Measurements from ENCODE around the gene CNPY3. TPM values are rescaled to one million over a fixed set of nuclear protein-coding genes. Genes with fewer than 3 reads are reported as not detected.
"Not testable (repeated sequence)": the region's sequence is repeated elsewhere in the genome, so short reads cannot be mapped to it uniquely, and the experiment has no call there.

Gene CNPY3
- total RNA-seq (2014; rRNA removed), result 40.1 and 45.9 TPM in 2 replicates
- polyA plus RNA-seq (2012), result 39.2 TPM

- DNase-seq (ENCODE audit: low read depth), result peak; percentile 99
Observed at GRCh38 chr6:42928986-42929820, at the start of gene CNPY3. CNPY3 (plus strand) TSS chr6:42929480; CDS start chr6:42929571, 91 bp downstream.

- DNase-seq (ENCODE audit: low read depth), result not testable (repeated sequence)
Observed at GRCh38 chr6:42880240-42880817, 49.0 kb upstream of the CNPY3 start.

- DNase-seq (ENCODE audit: low read depth), result not testable (repeated sequence)
Observed at GRCh38 chr6:42880871-42881270, 48.4 kb upstream of the CNPY3 start.

GRCh38 chr6:42885702-42886101 is 43.6 kb upstream of the CNPY3 start:
- DNase-seq (ENCODE audit: low read depth), result no peak

GRCh38 chr6:42888201-42888600 is 41.1 kb upstream of the CNPY3 start:
- DNase-seq (ENCODE audit: low read depth), result not testable (repeated sequence)

- DNase-seq (ENCODE audit: low read depth), result no peak
Observed at GRCh38 chr6:42889815-42890214, 39.5 kb upstream of the CNPY3 start.

- peak; percentile 97 for DNase-seq (ENCODE audit: low read depth)
Observed at GRCh38 chr6:42890311-42891198, 38.7 kb upstream of the CNPY3 start.

- no peak for DNase-seq (ENCODE audit: low read depth)
Observed at GRCh38 chr6:42891199-42891722, 38.0 kb upstream of the CNPY3 start.

GRCh38 chr6:42894041-42894828 is 35.0 kb upstream of the CNPY3 start:
- not testable (repeated sequence) for DNase-seq (ENCODE audit: low read depth)

- DNase-seq (ENCODE audit: low read depth), result no peak
Observed at GRCh38 chr6:42896178-42896719, 33.0 kb upstream of the CNPY3 start.

- DNase-seq (ENCODE audit: low read depth), result peak; percentile 61
Observed at GRCh38 chr6:42898891-42899361, 30.4 kb upstream of the CNPY3 start.

GRCh38 chr6:42899871-42900270 is 29.4 kb upstream of the CNPY3 start:
- DNase-seq (ENCODE audit: low read depth), result peak; percentile 59

- peak; percentile 84 for DNase-seq (ENCODE audit: low read depth)
Observed at GRCh38 chr6:42901538-42901957, 27.7 kb upstream of the CNPY3 start.

GRCh38 chr6:42902429-42903263 is 26.6 kb upstream of the CNPY3 start:
- DNase-seq (ENCODE audit: low read depth), result not testable (repeated sequence)

- DNase-seq (ENCODE audit: low read depth), result no peak
Observed at GRCh38 chr6:42904467-42904866, 24.8 kb upstream of the CNPY3 start.

GRCh38 chr6:42907336-42907735 is 21.9 kb upstream of the CNPY3 start:
- no peak for DNase-seq (ENCODE audit: low read depth)

GRCh38 chr6:42909835-42910234 is 19.4 kb upstream of the CNPY3 start:
- DNase-seq (ENCODE audit: low read depth), result no peak

GRCh38 chr6:42911171-42912021 is 17.9 kb upstream of the CNPY3 start:
- no peak for DNase-seq (ENCODE audit: low read depth)
